Measurements from ENCODE around the gene HSH2D. TPM values are rescaled to one million over a fixed set of nuclear protein-coding genes. Genes with fewer than 3 reads are reported as not detected.
"Not testable (repeated sequence)": the region's sequence is repeated elsewhere in the genome, so short reads cannot be mapped to it uniquely, and the experiment has no call there.

The HSH2D gene
- total RNA-seq, 2 experiments from 2014 or later: 181 to 199 TPM

DNA sequence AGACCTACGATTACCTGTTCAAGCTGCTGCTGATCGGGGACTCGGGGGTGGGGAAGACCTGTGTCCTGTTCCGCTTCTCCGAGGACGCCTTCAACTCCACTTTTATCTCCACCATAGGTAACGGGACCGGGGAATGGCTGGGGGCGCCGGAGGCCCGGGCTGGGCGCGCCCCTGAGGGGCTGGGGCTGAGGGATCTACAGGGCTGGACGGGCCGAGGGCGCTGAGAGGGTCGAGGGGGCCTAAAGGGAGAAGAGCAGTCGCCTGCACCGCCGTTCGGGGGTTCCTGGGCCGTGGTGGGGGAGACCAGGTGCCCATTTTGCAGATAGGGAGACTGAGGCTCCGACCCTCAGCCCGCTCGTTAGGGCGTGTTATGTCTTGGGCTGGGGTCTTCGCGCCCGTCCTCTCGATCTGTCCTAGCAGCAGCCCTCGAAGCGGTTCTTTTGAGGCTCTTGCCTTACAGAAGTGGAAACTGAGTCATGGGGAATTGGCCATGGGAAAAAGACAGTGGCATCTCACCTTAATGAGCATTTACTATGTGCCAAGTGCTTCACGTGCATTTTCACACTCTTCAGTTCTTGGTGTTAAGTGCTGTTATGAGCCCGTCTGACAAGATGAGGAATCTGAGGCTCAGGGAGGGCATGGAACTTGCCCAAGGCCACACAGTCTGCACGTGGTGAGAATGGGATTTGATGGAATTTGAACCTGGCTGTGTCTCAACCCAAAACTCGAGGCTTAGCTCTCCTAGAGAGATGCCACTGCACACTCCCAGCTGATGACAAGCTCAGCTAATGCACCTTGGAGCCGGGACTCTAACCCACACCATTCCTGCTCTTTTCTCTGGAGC is 31.4 kb upstream of the HSH2D start:
- Mint-ChIP-seq H3K9me3 (ENCODE audit: low read depth) (no peaks in the 10 kb centered on the region), H3K4me3 (peak overlapping the region; percentile 92), H3K36me3 (peaks cover 30% of the 10 kb centered on the region), H3K27ac (peak overlapping the region; percentile 97), H3K27me3 (no peaks in the 10 kb centered on the region), H3K4me1 (peaks cover 47% of the 10 kb centered on the region)
- CTCF ChIA-PET: interaction anchor here (0.9 to 3.4 kb wide), 17 partner anchors 10 to 82 kb away, joined by 3 to 34 read pairs (median 5); partner anchors contain the start of genes FAM32A, HSH2D and TPM4
- ATAC-seq (no peak), DNase-seq (no peak)

DNA sequence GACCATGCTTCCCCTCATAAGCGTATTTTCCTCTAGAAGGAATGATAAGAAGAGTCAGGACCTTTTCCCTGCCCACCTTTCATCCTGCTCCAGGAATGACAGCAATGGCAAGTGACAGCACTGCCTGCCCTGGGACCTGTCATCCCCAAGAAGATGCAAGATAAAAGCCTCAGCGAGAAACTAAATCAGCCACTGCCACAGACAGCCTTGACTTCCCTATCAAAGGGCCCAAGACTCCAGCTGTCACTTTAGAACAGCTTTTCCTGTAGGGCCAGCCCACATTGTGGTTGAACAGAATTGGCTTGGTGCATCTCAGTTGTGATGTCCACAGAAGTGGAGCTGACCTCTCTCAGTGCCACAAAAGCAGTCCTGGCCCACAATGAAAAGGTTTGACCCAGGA is 30.7 kb upstream of the HSH2D start:
- DNase-seq: no peak
- Mint-ChIP-seq H3K27me3 (no peaks in the 10 kb centered on the region), H3K4me1 (peaks cover 53% of the 10 kb centered on the region), H3K36me3 (peaks cover 35% of the 10 kb centered on the region), H3K27ac (peak overlapping the region; percentile 97), H3K9me3 (ENCODE audit: low read depth) (no peaks in the 10 kb centered on the region), H3K4me3 (peak overlapping the region; percentile 92)
- CTCF ChIA-PET: interaction anchor here (0.9 to 3.4 kb wide), 7 partner anchors 26 to 72 kb away, joined by 3 to 34 read pairs (median 4); partner anchors contain the start of genes FAM32A and HSH2D
- no peak for ATAC-seq

- CTCF ChIA-PET: interaction anchor here (1.5 to 3.4 kb wide), 4 partner anchors 27 to 71 kb away, joined by 4 to 34 read pairs (median 10); partner anchors contain the start of genes FAM32A and HSH2D
- peaks cover 43% of the 10 kb centered on the region for H3K36me3 Mint-ChIP-seq
- no peak for ATAC-seq
Measured at GRCh38 chr19:16113727-16114126, 29.8 kb upstream of the HSH2D start.

GRCh38 chr19:16115301-16116039 is 28.0 kb upstream of the HSH2D start:
- Mint-ChIP-seq H3K4me1 (peaks cover 80% of the 10 kb centered on the region), H3K9me3 (ENCODE audit: low read depth) (no peaks in the 10 kb centered on the region), H3K27ac (peak overlapping the region; percentile 99), H3K4me3 (peak overlapping the region; percentile 38), H3K36me3 (peaks cover 59% of the 10 kb centered on the region), H3K27me3 (no peaks in the 10 kb centered on the region)
- DNase-seq: no peak
- CTCF ChIA-PET: interaction anchor here (0.9 to 2.7 kb wide), 4 partner anchors 29 to 73 kb away, joined by 3 to 14 read pairs (median 4); partner anchors contain the start of gene HSH2D
- no peak for ATAC-seq

More at GRCh38 chr19:16113727-16114126, 29.8 kb upstream of the HSH2D start:
- Mint-ChIP-seq H3K9me3 (ENCODE audit: low read depth) (no peaks in the 10 kb centered on the region), H3K4me3 (peak overlapping the region; percentile 57), H3K4me1 (peaks cover 63% of the 10 kb centered on the region), H3K27me3 (no peaks in the 10 kb centered on the region), H3K27ac (peak overlapping the region; percentile 81)
- peak; percentile 57 for DNase-seq

DNA sequence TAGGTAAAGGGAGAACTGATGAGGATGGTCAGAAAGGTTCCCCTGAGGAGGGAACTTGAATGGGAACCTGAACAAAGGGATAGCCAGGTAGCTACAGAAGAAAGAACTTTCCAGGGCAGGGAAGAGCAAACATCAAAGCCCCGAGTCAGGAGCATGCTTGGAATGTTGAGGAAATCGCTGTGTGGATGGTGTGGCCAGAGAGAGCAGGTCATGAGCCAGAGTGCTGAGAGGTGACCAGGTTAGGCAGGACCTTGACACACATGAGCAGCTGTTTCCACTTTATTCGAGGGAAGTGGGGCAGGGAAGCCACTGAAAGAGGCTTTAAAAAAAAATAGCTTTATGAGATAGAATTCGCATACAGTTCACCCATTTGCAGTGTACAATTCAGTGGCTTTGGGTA is 27.4 kb upstream of the HSH2D start:
- CTCF ChIA-PET: interaction anchor here (0.7 to 2.7 kb wide), 5 partner anchors 29 to 229 kb away, joined by 3 to 14 read pairs (median 3); partner anchors contain the start of gene HSH2D
- Mint-ChIP-seq H3K4me1 (peaks cover 82% of the 10 kb centered on the region), H3K4me3 (peak overlapping the region; percentile 3), H3K9me3 (ENCODE audit: low read depth) (no peaks in the 10 kb centered on the region), H3K36me3 (peaks cover 62% of the 10 kb centered on the region), H3K27ac (peak overlapping the region; percentile 99), H3K27me3 (no peaks in the 10 kb centered on the region)
- no peak for ATAC-seq
- DNase-seq: no peak

DNA sequence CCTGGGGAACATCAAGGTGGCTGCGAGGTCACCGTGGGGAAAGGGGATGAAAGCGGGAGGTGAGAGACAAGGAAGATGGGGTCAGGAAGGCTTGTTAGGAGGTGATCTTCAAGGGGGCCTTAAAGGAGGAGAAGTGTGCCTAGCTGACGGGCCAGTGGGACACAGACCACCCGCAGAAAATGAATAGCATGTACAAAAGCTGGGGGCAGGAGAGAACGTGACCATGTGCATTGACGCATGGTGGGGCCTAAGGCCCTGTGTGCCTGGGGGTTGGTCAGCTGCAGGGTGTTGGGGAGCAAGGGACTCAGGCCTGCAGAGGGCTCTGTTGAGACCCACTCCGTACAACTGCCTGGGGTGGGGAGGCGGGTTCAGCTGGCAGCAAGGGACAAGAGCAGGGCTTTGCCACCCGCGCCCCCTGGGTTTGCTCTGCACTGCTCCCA is 25.9 kb upstream of the HSH2D start:
- no peak for ATAC-seq
- Mint-ChIP-seq H3K4me1 (peaks cover 92% of the 10 kb centered on the region), H3K27ac (peak overlapping the region; percentile 99), H3K4me3 (peak overlapping the region; percentile 75), H3K36me3 (peaks cover 72% of the 10 kb centered on the region), H3K27me3 (no peaks in the 10 kb centered on the region), H3K9me3 (ENCODE audit: low read depth) (no peaks in the 10 kb centered on the region)
- peak; percentile 53 for DNase-seq
- CTCF ChIA-PET: interaction anchor here (0.7 to 3.9 kb wide), 13 partner anchors 11 to 1052 kb away, joined by 3 to 28 read pairs (median 7); partner anchors contain the start of genes FAM32A and HSH2D

GRCh38 chr19:16118489-16119033 is 24.9 kb upstream of the HSH2D start:
- peaks cover 71% of the 10 kb centered on the region for H3K36me3 Mint-ChIP-seq
- peaks cover 89% of the 10 kb centered on the region for H3K4me1 Mint-ChIP-seq
- no peaks in the 10 kb centered on the region for H3K9me3 Mint-ChIP-seq (ENCODE audit: low read depth)
- CTCF ChIA-PET: interaction anchor here (0.8 to 3.9 kb wide), 10 partner anchors 16 to 66 kb away, joined by 3 to 28 read pairs (median 8); partner anchors contain the start of genes FAM32A and HSH2D
- peak overlapping the region; percentile 75 for H3K4me3 Mint-ChIP-seq
- peak overlapping the region; percentile 99 for H3K27ac Mint-ChIP-seq
- DNase-seq (peak; percentile 82), ATAC-seq (peak; percentile 73)
- H3K27me3 Mint-ChIP-seq: no peaks in the 10 kb centered on the region

DNA sequence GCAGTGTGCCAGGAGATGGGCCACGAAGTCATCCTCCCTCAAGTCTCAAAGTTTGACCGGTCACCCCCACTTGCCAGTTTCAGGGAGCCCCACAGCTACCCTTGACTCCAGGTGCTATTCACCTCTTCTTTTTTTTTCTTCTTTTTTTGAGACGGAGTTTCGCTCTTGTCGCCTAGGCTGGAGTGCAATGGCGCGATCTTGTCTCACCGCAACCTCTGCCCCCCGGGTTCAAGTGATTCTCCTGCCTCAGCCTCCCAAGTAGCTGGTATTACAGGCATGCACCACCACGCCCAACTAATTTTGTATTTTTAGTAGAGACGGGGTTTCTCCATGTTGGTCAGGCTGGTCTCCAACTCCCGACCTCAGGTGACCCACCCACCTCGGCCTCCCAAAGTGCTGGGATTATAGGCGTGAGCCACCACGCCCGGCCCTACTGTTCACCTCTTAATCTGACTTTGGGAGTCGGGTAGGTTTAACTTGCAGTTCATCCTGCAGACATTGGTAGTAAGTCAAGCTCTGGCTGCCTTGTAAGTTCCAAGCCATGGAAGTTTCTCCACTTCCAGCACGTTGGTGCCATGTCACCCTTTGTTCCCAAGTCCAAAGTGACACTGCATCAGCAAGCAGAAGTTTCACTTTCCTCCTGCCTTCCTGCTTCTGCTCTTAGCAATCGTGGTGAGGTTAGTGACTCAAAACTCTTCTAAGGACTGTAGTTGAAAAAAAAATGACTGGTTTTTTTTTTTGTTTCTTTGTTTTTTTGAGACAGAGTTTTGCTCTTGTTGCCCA is 24.2 kb upstream of the HSH2D start:
- Mint-ChIP-seq H3K4me1 (peaks cover 84% of the 10 kb centered on the region), H3K27ac (peak overlapping the region; percentile 99), H3K4me3 (peak overlapping the region; percentile 75), H3K36me3 (peaks cover 69% of the 10 kb centered on the region)
- ATAC-seq: peak; percentile 75
- CTCF ChIA-PET: interaction anchor here (0.8 to 3.9 kb wide), 8 partner anchors 17 to 79 kb away, joined by 3 to 28 read pairs (median 9); partner anchors contain the start of gene HSH2D
- not testable (repeated sequence) for H3K9me3 Mint-ChIP-seq (ENCODE audit: low read depth); H3K27me3 Mint-ChIP-seq
- peak; percentile 81 for DNase-seq

DNA sequence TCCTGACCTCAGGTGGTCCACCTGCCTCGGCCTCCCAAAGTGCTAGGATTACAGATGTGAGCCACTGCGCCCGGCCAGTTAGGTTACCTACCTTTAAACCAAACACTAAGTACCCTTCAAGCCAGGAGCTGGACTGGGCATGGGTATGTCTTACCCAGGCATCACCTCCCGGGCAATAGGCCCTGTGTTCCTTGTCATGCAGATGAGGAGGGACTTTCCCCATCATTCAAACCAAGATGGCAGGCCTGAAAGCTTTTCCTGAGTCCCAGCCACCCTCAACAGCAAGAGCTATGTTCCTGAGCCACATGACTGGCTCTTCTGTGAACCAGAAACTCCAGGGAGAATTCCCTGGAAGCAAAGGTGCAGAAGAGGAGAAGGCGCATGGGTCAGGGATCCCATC is 22.3 kb upstream of the HSH2D start:
- no peaks in the 10 kb centered on the region for H3K9me3 Mint-ChIP-seq (ENCODE audit: low read depth)
- no peak overlapping the region for H3K4me3 Mint-ChIP-seq
- no peak for ATAC-seq
- H3K27ac Mint-ChIP-seq: peak overlapping the region; percentile 99
- peaks cover 67% of the 10 kb centered on the region for H3K4me1 Mint-ChIP-seq
- no peak for DNase-seq
- peaks cover 72% of the 10 kb centered on the region for H3K36me3 Mint-ChIP-seq
- H3K27me3 Mint-ChIP-seq: no peaks in the 10 kb centered on the region
- CTCF ChIA-PET: interaction anchor here (1.5 to 3.5 kb wide), 2 partner anchors 10 to 29 kb away, joined by 6 to 11 read pairs; no protein-coding TSS in a partner anchor

GRCh38 chr19:16121967-16122366 is 21.5 kb upstream of the HSH2D start:
- H3K36me3 Mint-ChIP-seq: peaks cover 73% of the 10 kb centered on the region
- H3K4me1 Mint-ChIP-seq: peaks cover 60% of the 10 kb centered on the region
- ATAC-seq (no peak), DNase-seq (no peak)
- no peaks in the 10 kb centered on the region for H3K27me3 Mint-ChIP-seq
- peak overlapping the region; percentile 99 for H3K27ac Mint-ChIP-seq
- H3K4me3 Mint-ChIP-seq: no peak overlapping the region
- H3K9me3 Mint-ChIP-seq (ENCODE audit: low read depth): no peaks in the 10 kb centered on the region
- CTCF ChIA-PET: interaction anchor here (0.9 to 1.6 kb wide), 2 partner anchors 11 to 56 kb away, joined by 3 to 4 read pairs; partner anchors contain the start of gene RAB8A

DNA sequence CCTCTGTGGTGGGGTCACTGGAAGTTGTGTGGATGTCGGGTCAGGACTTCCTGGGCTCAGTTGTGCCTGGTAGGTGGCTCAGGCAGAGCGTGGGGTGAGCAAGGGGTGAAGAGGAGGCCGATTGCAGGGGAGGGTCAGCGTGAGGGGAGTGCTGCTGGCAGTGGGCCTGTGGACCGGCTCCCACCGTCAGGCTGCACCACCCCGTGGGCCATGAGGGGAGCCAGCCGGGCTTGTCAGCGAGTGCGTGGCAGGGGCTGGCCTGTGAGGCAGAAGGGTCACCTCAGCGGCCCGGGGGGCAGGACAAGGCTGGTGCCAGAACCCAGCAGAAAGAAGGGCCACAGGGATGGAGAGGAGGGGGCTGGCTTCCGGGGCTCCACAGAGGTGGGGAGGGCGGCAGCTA is 18.5 kb upstream of the HSH2D start:
- DNase-seq (no peak), ATAC-seq (no peak)
- Mint-ChIP-seq H3K4me3 (no peak overlapping the region), H3K36me3 (peaks cover 71% of the 10 kb centered on the region), H3K9me3 (ENCODE audit: low read depth) (no peaks in the 10 kb centered on the region), H3K4me1 (peaks cover 30% of the 10 kb centered on the region), H3K27ac (peak overlapping the region; percentile 64), H3K27me3 (no peaks in the 10 kb centered on the region)
- CTCF ChIA-PET: no interaction called here

Measured in activated CD8-positive, alpha-beta memory T cell treated with anti-CD3 and anti-CD28 coated beads, Interleukin-2, amount 10 ng/mL, durations not matched to agents 7 days and 5 days (primary cell).